Neutrophil (primary cell): ENCODE data around the gene SEC22C.

Source experiments
- H3K27ac ChIP-seq: fragments of 200-600 bp; sonication (generic); 2 replicates; pipeline ENCODE4 v1.5.1; 2016; ENCODE audit warnings: mild to moderate bottlenecking, moderate library complexity
- H3K27me3 ChIP-seq: fragments of 200-600 bp; sonication (generic); 2 replicates; pipeline ENCODE4 v1.6.0; 2016; ENCODE audit warnings: mild to moderate bottlenecking
- H3K36me3 ChIP-seq: fragments of 200-600 bp; sonication (generic); 2 replicates; pipeline ENCODE4 v1.5.1; 2017
- H3K4me1 ChIP-seq, 2 experiments: fragments of 200-600 bp in 1 of 2; sonication (generic) in 1 of 2; 1 replicate in 1 of 2; 2 replicates in 1 of 2; pipeline versions ENCODE4 v1.5.1 to v1.6.1; 2013 to 2016; ENCODE audit warnings: low read depth in 1 of 2, low read length in 1 of 2, mild to moderate bottlenecking in 1 of 2, moderate library complexity in 1 of 2; ENCODE audit not compliant: control insufficient read depth in 1 of 2, insufficient read depth in 1 of 2
- H3K4me3 ChIP-seq, 2 experiments: fragments of 200-600 bp in 1 of 2; sonication (generic) in 1 of 2; 1 replicate in 1 of 2; 2 replicates in 1 of 2; pipeline ENCODE4 v1.5.1; 2013 to 2016; ENCODE audit warnings: low read depth in 1 of 2, low read length in 1 of 2, mild to moderate bottlenecking in 1 of 2, moderate library complexity in 1 of 2
- H3K9me3 ChIP-seq: fragments of 200-600 bp; sonication (generic); 2 replicates; pipeline ENCODE4 v1.5.1; 2016
- CTCF ChIP-seq: fragments of 200-600 bp; sonication (generic); IDR thresholded peaks from 2 replicates; pipeline ENCODE4 v1.5.1; 2016; ENCODE audit warnings: antibody characterized with exemption

Gene SEC22C

GRCh38 chr3:42505128-42505848, 76.5 kb downstream of the SEC22C start:
- no peak for TF ChIP-seq CTCF
- Histone ChIP-seq H3K4me1 (peaks cover 20 to 21% of the 10 kb centered on the region in 2 experiments), H3K4me3 (no peak overlapping the region)

GRCh38 chr3:42504334-42505127, 77.2 kb downstream of the SEC22C start:
- H3K27ac ChIP-seq: no peak overlapping the region
- H3K9me3 ChIP-seq: no peaks in the 10 kb centered on the region
- TF ChIP-seq CTCF: no peak
- peaks cover 20 to 21% of the 10 kb centered on the region in 2 experiments for H3K4me1 ChIP-seq
- no peak overlapping the region for H3K4me3 ChIP-seq
- H3K36me3 ChIP-seq: no peaks in the 10 kb centered on the region
- peaks cover 73% of the 10 kb centered on the region for H3K27me3 ChIP-seq

More at GRCh38 chr3:42505128-42505848, 76.5 kb downstream of the SEC22C start:
- Histone ChIP-seq H3K36me3 (no peaks in the 10 kb centered on the region), H3K27ac (no peak overlapping the region), H3K27me3 (peaks cover 69% of the 10 kb centered on the region), H3K9me3 (no peaks in the 10 kb centered on the region)

GRCh38 chr3:42503957-42504333, 77.8 kb downstream of the SEC22C start:
- Histone ChIP-seq H3K27ac (no peak overlapping the region), H3K4me3 (no peak overlapping the region), H3K4me1 (peaks cover 20 to 21% of the 10 kb centered on the region in 2 experiments), H3K36me3 (no peaks in the 10 kb centered on the region), H3K27me3 (peaks cover 73% of the 10 kb centered on the region), H3K9me3 (no peaks in the 10 kb centered on the region)
- TF ChIP-seq CTCF: no peak

GRCh38 chr3:42503251-42503924, 78.4 kb downstream of the SEC22C start:
- no peaks in the 10 kb centered on the region for H3K36me3 ChIP-seq
- H3K9me3 ChIP-seq: no peaks in the 10 kb centered on the region
- no peak overlapping the region for H3K4me3 ChIP-seq
- peaks cover 73% of the 10 kb centered on the region for H3K27me3 ChIP-seq
- TF ChIP-seq CTCF: no peak
- peaks cover 20 to 21% of the 10 kb centered on the region in 2 experiments for H3K4me1 ChIP-seq
- H3K27ac ChIP-seq: no peak overlapping the region

- no peak for TF ChIP-seq CTCF
- Histone ChIP-seq H3K4me1 (peaks cover 18 to 20% of the 10 kb centered on the region in 2 experiments), H3K4me3 (peak within 1 kb of the TSS; percentile 54 to 60), H3K27me3 (peaks cover 73% of the 10 kb centered on the region), H3K27ac (no peak within 1 kb of the TSS), H3K9me3 (no peaks in the 10 kb centered on the region), H3K36me3 (no peaks in the 10 kb centered on the region)
These were observed 79.1 kb downstream of the SEC22C start, which contains the start of gene VIPR1 for GRCh38 chr3:42502429-42503250. Gene VIPR1, plus strand, starts transcription at chr3:42502643. Its CDS starts 93 bp downstream, at chr3:42502736.
